ENCODE data around the gene CFLAR. TPM values are rescaled to one million over a fixed set of nuclear protein-coding genes. Genes with fewer than 3 reads are reported as not detected.

Gene CFLAR
- total and polyA plus RNA-seq, 9 of the 15 experiments (the other 6 are each of a cell fraction or from before 2014, with no cell fraction given) = 27.5 to 102 (median 54.0) TPM

DNA sequence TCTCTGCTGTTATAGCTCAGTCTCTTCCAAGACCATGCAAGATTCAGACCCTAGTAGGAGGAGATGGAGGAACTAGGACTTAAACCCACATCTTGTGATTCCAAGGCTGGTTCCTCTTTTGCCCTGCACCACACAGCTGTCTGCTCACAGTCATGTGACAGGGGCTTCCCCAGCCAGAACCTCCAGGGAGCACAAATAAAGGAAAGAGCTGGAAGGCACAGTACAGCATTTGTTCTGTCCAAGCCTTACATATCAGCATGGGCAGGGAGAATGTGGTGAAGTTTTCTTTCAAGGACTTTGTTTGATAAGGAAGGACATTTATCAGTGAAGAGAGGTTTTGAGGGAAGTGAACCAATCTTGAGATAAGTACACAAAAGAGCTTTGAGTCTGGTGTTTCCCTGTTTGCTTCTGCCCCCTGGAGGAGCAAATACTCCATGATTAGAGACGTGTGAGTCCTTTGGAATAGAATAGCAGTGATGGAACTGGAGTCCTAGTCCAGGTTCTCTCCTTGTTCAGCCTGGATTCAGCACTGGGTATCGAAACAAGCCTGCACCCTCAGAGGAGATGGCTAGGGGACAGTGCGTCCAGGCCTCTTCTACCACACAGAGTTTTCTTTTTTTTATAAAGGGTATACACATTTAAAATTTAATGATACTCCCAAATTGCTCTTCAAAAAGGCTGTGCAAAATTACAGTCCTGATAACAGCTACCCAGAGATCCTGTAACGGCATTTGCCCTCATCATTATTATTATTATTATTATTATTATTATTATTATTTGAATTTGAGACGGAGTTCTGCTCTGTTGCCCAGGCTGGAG, 42.4 kb downstream of the CFLAR start (continued):
- TF ChIP-seq, protein P1, sequence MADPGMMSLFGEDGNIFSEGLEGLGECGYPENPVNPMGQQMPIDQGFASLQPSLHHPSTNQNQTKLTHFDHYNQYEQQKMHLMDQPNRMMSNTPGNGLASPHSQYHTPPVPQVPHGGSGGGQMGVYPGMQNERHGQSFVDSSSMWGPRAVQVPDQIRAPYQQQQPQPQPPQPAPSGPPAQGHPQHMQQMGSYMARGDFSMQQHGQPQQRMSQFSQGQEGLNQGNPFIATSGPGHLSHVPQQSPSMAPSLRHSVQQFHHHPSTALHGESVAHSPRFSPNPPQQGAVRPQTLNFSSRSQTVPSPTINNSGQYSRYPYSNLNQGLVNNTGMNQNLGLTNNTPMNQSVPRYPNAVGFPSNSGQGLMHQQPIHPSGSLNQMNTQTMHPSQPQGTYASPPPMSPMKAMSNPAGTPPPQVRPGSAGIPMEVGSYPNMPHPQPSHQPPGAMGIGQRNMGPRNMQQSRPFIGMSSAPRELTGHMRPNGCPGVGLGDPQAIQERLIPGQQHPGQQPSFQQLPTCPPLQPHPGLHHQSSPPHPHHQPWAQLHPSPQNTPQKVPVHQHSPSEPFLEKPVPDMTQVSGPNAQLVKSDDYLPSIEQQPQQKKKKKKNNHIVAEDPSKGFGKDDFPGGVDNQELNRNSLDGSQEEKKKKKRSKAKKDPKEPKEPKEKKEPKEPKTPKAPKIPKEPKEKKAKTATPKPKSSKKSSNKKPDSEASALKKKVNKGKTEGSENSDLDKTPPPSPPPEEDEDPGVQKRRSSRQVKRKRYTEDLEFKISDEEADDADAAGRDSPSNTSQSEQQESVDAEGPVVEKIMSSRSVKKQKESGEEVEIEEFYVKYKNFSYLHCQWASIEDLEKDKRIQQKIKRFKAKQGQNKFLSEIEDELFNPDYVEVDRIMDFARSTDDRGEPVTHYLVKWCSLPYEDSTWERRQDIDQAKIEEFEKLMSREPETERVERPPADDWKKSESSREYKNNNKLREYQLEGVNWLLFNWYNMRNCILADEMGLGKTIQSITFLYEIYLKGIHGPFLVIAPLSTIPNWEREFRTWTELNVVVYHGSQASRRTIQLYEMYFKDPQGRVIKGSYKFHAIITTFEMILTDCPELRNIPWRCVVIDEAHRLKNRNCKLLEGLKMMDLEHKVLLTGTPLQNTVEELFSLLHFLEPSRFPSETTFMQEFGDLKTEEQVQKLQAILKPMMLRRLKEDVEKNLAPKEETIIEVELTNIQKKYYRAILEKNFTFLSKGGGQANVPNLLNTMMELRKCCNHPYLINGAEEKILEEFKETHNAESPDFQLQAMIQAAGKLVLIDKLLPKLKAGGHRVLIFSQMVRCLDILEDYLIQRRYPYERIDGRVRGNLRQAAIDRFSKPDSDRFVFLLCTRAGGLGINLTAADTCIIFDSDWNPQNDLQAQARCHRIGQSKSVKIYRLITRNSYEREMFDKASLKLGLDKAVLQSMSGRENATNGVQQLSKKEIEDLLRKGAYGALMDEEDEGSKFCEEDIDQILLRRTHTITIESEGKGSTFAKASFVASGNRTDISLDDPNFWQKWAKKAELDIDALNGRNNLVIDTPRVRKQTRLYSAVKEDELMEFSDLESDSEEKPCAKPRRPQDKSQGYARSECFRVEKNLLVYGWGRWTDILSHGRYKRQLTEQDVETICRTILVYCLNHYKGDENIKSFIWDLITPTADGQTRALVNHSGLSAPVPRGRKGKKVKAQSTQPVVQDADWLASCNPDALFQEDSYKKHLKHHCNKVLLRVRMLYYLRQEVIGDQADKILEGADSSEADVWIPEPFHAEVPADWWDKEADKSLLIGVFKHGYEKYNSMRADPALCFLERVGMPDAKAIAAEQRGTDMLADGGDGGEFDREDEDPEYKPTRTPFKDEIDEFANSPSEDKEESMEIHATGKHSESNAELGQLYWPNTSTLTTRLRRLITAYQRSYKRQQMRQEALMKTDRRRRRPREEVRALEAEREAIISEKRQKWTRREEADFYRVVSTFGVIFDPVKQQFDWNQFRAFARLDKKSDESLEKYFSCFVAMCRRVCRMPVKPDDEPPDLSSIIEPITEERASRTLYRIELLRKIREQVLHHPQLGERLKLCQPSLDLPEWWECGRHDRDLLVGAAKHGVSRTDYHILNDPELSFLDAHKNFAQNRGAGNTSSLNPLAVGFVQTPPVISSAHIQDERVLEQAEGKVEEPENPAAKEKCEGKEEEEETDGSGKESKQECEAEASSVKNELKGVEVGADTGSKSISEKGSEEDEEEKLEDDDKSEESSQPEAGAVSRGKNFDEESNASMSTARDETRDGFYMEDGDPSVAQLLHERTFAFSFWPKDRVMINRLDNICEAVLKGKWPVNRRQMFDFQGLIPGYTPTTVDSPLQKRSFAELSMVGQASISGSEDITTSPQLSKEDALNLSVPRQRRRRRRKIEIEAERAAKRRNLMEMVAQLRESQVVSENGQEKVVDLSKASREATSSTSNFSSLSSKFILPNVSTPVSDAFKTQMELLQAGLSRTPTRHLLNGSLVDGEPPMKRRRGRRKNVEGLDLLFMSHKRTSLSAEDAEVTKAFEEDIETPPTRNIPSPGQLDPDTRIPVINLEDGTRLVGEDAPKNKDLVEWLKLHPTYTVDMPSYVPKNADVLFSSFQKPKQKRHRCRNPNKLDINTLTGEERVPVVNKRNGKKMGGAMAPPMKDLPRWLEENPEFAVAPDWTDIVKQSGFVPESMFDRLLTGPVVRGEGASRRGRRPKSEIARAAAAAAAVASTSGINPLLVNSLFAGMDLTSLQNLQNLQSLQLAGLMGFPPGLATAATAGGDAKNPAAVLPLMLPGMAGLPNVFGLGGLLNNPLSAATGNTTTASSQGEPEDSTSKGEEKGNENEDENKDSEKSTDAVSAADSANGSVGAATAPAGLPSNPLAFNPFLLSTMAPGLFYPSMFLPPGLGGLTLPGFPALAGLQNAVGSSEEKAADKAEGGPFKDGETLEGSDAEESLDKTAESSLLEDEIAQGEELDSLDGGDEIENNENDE (IDR thresholded peaks at IDR 0.05; ENCODE audit: low read depth, low read length) = no peak
- TF ChIP-seq, protein P2, sequence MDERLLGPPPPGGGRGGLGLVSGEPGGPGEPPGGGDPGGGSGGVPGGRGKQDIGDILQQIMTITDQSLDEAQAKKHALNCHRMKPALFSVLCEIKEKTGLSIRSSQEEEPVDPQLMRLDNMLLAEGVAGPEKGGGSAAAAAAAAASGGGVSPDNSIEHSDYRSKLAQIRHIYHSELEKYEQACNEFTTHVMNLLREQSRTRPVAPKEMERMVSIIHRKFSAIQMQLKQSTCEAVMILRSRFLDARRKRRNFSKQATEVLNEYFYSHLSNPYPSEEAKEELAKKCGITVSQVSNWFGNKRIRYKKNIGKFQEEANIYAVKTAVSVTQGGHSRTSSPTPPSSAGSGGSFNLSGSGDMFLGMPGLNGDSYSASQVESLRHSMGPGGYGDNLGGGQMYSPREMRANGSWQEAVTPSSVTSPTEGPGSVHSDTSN (CRISPR knock-in tag; IDR thresholded peaks at IDR 0.05; ENCODE audit: low read depth) = no peak
- TF ChIP-seq, protein P2 (tag; conservative IDR thresholded peaks at IDR 0.05; ENCODE audit: low read depth) = peak; percentile 57; the same call in 1 of the 2 replicates
- no peak for TF ChIP-seq ZNF507 (tag; conservative IDR thresholded peaks at IDR 0.05)
- TF ChIP-seq, protein P3, sequence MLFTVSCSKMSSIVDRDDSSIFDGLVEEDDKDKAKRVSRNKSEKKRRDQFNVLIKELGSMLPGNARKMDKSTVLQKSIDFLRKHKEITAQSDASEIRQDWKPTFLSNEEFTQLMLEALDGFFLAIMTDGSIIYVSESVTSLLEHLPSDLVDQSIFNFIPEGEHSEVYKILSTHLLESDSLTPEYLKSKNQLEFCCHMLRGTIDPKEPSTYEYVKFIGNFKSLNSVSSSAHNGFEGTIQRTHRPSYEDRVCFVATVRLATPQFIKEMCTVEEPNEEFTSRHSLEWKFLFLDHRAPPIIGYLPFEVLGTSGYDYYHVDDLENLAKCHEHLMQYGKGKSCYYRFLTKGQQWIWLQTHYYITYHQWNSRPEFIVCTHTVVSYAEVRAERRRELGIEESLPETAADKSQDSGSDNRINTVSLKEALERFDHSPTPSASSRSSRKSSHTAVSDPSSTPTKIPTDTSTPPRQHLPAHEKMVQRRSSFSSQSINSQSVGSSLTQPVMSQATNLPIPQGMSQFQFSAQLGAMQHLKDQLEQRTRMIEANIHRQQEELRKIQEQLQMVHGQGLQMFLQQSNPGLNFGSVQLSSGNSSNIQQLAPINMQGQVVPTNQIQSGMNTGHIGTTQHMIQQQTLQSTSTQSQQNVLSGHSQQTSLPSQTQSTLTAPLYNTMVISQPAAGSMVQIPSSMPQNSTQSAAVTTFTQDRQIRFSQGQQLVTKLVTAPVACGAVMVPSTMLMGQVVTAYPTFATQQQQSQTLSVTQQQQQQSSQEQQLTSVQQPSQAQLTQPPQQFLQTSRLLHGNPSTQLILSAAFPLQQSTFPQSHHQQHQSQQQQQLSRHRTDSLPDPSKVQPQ (CRISPR knock-in tag; IDR thresholded peaks at IDR 0.05; ENCODE audit: borderline replicate concordance) = no peak
- peak; percentile 74 for TF ChIP-seq BHLHE40 (IDR thresholded peaks at IDR 0.05; ENCODE audit: low read length)
- TF ChIP-seq NFE2 (IDR thresholded peaks at IDR 0.05; ENCODE audit: low read depth) = no peak

Data from K562 (cell line).